WTC11 (cell line): Measurements from ENCODE around the gene IVD.

Source experiments
- E2F5 ChIP-seq: sonication (generic); formaldehyde crosslinking; IDR thresholded peaks from 2 replicates; pipeline ENCODE4 v1.8.1; 2022; ENCODE audit warnings: mild to moderate bottlenecking, moderate library complexity, missing genetic modification reagents
- FOXJ3 ChIP-seq: sonication (generic); formaldehyde crosslinking; IDR thresholded peaks from 2 replicates; pipeline ENCODE4 v1.9.0; 2021; ENCODE audit warnings: missing genetic modification reagents, mild to moderate bottlenecking, borderline replicate concordance
- IRF1 ChIP-seq: sonication (generic); formaldehyde crosslinking; IDR thresholded peaks from 2 replicates; pipeline ENCODE4 v1.8.0; 2023; ENCODE audit warnings: missing genetic modification reagents
- MXD4 ChIP-seq: fragments of 250-450 bp; sonication (Bioruptor Pico); IDR thresholded peaks from 2 replicates; pipeline ENCODE4 v1.8.0; 2021; ENCODE audit warnings: mild to moderate bottlenecking, moderate library complexity, borderline replicate concordance
- NR1H2 ChIP-seq: sonication (generic); formaldehyde crosslinking; IDR thresholded peaks from 2 replicates; pipeline ENCODE4 v1.9.0; 2021; ENCODE audit warnings: mild to moderate bottlenecking, moderate library complexity, missing genetic modification reagents
- SMAD4 ChIP-seq: sonication (generic); formaldehyde crosslinking; IDR thresholded peaks from 2 replicates; pipeline ENCODE4 v1.8.0; 2022; ENCODE audit warnings: mild to moderate bottlenecking, missing genetic modification reagents
- SP1 ChIP-seq: sonication (generic); formaldehyde crosslinking; conservative IDR thresholded peaks from 2 replicates; pipeline ENCODE4 v1.8.1; 2022; ENCODE audit warnings: missing genetic modification reagents
- ZNF416 ChIP-seq: fragments of 250-450 bp; sonication (Bioruptor Pico); IDR thresholded peaks from 2 replicates; pipeline ENCODE4 v1.9.0; 2021; ENCODE audit warnings: mild to moderate bottlenecking, inconsistent platforms
- ZNF532 ChIP-seq: fragments of 250-450 bp; sonication (Bioruptor Pico); IDR thresholded peaks from 2 replicates; pipeline ENCODE4 v1.9.0; 2021; ENCODE audit warnings: mild to moderate bottlenecking, borderline replicate concordance
- ZSCAN18 ChIP-seq: fragments of 250-450 bp; sonication (Bioruptor Pico); IDR thresholded peaks from 2 replicates; pipeline ENCODE4 v2.1.2; 2022; ENCODE audit warnings: mild to moderate bottlenecking, moderate library complexity
- TF ChIP-seq, protein P1 (sequence below): fragments of 200-600 bp; IDR thresholded peaks from 2 replicates; pipeline ENCODE4 v1.8.0; 2022; ENCODE audit warnings: antibody characterized with exemption
- TF ChIP-seq, protein P2 (sequence below): sonication (generic); formaldehyde crosslinking; IDR thresholded peaks from 2 replicates; pipeline ENCODE4 v1.8.0; 2022; ENCODE audit warnings: mild to moderate bottlenecking, missing genetic modification reagents
- TF ChIP-seq, protein P3 (sequence below): sonication (generic); formaldehyde crosslinking; IDR thresholded peaks from 2 replicates; pipeline ENCODE4 v1.8.1; 2022; ENCODE audit warnings: low read depth, mild to moderate bottlenecking, moderate library complexity, missing genetic modification reagents, borderline replicate concordance

DNA sequence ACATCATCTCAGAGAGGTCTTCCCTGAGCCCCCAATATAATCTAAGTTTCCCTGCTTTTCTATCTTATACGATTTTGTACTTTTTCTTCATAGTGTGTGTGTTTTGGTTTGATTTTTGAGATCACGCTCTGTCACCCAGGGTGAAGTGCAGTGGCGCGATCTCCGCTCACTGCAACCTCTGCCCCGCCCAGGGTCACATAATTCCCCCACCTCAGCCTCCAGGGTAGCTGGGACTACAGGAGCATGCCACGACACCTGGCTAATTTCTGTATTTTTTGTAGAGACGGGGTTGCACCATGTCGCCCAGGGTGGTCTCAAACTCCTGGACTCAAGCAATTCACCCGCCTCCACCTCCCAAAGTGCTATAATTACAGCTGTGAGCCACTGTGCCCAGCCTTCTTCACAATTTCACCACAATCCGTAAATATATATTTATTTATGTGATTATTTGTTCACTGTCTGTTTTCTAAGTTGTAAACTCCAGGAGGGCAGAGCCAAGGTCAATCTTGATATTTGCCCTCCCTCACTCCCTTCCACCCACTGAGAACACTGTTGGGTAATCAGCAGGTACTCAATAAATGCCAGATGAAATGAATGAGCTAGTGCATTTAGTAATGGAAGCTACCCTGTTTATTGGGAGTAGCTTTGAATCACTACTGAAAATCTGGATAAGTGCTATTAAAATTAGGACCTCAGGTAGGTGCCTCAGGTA lies 23.6 kb upstream of the IVD start:
- TF ChIP-seq FOXJ3: no peak
- no peak for TF ChIP-seq E2F5 (CRISPR knock-in tag)
- TF ChIP-seq, protein P1, sequence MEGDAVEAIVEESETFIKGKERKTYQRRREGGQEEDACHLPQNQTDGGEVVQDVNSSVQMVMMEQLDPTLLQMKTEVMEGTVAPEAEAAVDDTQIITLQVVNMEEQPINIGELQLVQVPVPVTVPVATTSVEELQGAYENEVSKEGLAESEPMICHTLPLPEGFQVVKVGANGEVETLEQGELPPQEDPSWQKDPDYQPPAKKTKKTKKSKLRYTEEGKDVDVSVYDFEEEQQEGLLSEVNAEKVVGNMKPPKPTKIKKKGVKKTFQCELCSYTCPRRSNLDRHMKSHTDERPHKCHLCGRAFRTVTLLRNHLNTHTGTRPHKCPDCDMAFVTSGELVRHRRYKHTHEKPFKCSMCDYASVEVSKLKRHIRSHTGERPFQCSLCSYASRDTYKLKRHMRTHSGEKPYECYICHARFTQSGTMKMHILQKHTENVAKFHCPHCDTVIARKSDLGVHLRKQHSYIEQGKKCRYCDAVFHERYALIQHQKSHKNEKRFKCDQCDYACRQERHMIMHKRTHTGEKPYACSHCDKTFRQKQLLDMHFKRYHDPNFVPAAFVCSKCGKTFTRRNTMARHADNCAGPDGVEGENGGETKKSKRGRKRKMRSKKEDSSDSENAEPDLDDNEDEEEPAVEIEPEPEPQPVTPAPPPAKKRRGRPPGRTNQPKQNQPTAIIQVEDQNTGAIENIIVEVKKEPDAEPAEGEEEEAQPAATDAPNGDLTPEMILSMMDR: no peak
- TF ChIP-seq, protein P2, sequence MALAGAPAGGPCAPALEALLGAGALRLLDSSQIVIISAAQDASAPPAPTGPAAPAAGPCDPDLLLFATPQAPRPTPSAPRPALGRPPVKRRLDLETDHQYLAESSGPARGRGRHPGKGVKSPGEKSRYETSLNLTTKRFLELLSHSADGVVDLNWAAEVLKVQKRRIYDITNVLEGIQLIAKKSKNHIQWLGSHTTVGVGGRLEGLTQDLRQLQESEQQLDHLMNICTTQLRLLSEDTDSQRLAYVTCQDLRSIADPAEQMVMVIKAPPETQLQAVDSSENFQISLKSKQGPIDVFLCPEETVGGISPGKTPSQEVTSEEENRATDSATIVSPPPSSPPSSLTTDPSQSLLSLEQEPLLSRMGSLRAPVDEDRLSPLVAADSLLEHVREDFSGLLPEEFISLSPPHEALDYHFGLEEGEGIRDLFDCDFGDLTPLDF: no peak
- TF ChIP-seq ZNF416 (CRISPR knock-in tag): no peak
- TF ChIP-seq SMAD4: no peak
- TF ChIP-seq MXD4 (CRISPR knock-in tag): no peak
- no peak for TF ChIP-seq NR1H2
- TF ChIP-seq ZNF532 (CRISPR knock-in tag): no peak
- TF ChIP-seq IRF1 (CRISPR knock-in tag): no peak
- TF ChIP-seq SP1: no peak
- TF ChIP-seq, protein P3, sequence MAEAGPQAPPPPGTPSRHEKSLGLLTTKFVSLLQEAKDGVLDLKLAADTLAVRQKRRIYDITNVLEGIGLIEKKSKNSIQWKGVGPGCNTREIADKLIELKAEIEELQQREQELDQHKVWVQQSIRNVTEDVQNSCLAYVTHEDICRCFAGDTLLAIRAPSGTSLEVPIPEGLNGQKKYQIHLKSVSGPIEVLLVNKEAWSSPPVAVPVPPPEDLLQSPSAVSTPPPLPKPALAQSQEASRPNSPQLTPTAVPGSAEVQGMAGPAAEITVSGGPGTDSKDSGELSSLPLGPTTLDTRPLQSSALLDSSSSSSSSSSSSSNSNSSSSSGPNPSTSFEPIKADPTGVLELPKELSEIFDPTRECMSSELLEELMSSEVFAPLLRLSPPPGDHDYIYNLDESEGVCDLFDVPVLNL: no peak
- no peak for TF ChIP-seq ZSCAN18 (CRISPR knock-in tag)
